ENCODE measurements around the gene PAX8. TPM values are rescaled to one million over a fixed set of nuclear protein-coding genes. Genes with fewer than 3 reads are reported as not detected.

PAX8 gene
- total RNA-seq, 1 donor: 0.31 TPM

DNA sequence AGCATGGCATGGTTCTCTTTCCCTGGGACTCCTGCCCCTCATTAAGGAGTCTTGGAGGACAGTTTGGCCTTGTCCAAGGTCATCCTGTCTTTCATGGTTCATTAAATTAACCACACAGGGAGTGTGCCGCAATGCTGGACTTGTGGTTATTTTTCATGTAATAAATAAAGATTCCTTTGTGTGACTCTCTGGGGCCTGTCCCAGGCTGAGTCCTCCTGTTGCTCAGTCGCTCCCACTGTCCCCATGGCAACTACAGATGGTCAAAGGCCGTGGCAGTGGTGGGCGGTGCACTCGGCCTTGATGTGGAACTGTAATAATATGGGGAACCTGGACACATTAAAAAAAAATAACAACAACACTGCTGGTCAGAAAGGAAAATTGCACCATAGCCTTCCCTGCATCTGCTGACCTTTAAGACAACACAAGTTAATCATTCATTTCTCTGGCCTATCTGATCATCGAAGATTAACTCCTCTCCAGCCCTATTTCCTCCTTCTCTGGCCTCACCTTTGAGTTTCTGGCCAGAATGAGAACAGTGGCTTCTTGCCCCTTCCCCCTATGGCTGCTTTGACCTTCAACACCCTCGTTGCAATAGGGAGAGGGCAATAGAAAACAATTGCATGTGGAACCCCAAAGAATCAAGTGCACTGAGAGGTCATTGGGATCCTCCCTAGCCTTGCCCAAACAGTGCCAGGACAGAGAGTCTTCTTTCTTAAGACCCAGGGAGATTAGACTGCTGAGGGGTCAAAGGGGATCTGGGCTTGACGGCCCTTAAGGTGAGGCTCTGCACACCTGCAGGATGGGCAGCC lies 60.2 kb downstream of the PAX8 start:
- Histone ChIP-seq H3K4me1 (ENCODE audit: insufficient read depth, low read length) (peaks cover 31% of the 10 kb centered on the region), H3K4me3 (ENCODE audit: low read length) (no peak overlapping the region), H3K9me3 (ENCODE audit: low read depth, low read length) (no peaks in the 10 kb centered on the region), H3K27me3 (ENCODE audit: insufficient read depth, low read length) (no peaks in the 10 kb centered on the region)

DNA sequence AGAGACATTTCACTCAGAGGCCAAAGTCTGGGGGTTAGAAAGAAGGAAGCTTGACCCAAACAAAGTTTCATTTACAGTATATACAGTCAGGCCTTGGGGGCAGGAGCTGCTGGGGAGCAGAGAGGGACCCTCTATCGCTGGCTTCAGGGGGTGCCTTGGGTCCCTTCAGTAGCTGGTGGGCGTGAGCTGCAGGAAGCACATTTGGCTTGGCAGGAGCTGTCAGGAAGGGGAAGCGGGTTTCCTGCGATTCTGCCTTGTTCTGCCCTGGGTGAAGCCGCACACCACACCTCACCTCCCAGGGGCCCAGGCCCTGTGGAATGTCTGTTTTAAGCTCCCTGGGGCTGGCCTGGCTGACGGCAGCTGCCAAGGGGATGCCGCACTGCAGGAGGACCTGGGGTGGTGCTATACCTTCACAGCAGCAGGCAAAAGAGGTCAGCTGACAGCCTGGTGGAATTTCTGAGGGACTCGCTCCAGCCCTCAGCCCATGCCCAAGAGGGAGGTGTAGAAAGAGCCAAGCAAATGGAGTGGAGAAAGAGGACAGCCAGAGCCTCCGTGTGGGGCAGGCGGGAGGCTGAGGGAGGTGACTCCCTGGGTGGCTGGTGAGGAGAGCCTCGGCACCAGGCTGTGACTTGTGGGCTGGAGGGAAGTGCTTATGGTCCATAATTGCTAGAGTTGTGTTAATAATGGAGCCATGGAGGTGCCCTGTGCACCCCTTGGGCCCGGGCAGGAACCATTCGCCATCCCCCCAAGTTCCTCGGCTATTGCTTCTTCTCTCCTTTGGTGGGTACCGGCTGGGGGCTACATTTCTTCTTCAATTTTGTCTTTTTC lies 61.1 kb downstream of the PAX8 start:
- Histone ChIP-seq H3K4me1 (ENCODE audit: insufficient read depth, low read length) (peaks cover 31% of the 10 kb centered on the region), H3K9me3 (ENCODE audit: low read depth, low read length) (no peaks in the 10 kb centered on the region), H3K4me3 (ENCODE audit: low read length) (no peak overlapping the region), H3K27me3 (ENCODE audit: insufficient read depth, low read length) (no peaks in the 10 kb centered on the region)

DNA sequence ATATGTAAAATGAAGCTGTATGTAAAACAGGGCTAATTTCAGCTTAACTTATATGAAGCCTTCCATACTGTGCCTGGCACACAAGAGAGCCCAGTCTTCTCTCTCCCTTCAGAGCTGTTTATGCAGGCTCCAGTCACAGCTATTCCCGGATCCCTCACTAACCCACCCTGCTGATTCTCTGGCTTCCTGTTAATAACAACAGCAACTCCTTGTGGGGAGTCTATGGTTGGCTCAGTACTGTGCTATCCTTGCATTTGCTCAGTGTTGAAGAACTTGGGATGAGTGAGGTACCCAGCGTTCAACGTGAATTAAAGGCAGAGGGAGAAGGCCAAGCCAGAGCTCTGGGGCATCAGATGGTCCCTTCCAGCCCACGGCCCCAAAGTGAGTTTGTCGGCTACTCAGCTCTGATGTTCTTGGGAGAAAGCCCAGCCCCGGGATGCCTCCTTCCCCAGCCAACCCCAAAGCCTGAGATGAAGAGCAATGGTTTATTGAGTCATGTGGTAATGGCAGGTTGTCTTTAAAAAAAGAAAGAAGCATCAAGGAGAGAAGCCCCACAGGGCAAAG lies 61.7 kb downstream of the PAX8 start:
- H3K27me3 ChIP-seq (ENCODE audit: insufficient read depth, low read length): no peaks in the 10 kb centered on the region
- peaks cover 33% of the 10 kb centered on the region for H3K4me1 ChIP-seq (ENCODE audit: insufficient read depth, low read length)
- H3K4me3 ChIP-seq (ENCODE audit: low read length): no peak overlapping the region
- no peaks in the 10 kb centered on the region for H3K9me3 ChIP-seq (ENCODE audit: low read depth, low read length)

DNA sequence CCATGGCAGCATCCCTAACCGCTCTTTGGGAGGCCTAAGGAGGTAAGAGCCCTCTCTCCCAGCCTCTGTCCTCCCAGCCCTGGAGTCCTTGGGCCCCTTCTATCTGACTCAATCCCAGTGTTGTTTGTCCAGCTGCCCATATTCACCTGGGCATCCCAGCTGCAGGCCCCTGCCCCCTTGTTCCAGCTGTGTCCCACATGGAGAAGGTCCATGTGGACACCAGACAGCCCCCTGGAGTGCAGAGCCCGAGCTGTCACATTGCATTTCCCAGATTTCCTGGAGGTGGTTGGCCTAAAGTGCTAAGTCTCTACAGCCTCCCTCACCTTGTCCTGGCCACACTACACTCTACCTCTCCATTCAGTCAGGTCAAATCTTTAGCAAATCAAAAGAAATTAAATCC lies 62.4 kb downstream of the PAX8 start:
- Histone ChIP-seq H3K27me3 (ENCODE audit: insufficient read depth, low read length) (no peaks in the 10 kb centered on the region), H3K4me3 (ENCODE audit: low read length) (no peak overlapping the region), H3K9me3 (ENCODE audit: low read depth, low read length) (no peaks in the 10 kb centered on the region), H3K4me1 (ENCODE audit: insufficient read depth, low read length) (peaks cover 40% of the 10 kb centered on the region)

DNA sequence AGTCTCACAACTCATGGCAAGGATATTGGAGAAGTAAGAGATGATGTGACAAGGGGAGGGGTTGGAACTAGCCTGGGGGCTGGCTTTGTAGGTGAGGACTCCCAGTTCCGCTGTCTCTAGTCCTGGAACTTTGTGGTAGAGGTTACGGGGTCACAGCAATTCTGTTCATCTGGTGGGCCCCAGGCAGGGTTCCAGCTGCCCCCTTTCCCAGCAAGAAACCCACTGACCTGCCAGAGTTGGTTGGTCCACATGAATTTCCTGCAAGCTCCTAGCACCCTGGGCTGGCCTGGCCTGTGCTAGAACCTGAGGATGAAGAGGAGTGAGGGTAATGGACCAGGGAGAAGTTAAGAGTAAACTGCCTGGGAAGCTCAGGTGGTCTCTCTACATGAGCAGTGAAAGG lies 63.7 kb downstream of the PAX8 start:
- Histone ChIP-seq H3K4me1 (ENCODE audit: insufficient read depth, low read length) (peaks cover 39% of the 10 kb centered on the region), H3K27me3 (ENCODE audit: insufficient read depth, low read length) (no peaks in the 10 kb centered on the region), H3K4me3 (ENCODE audit: low read length) (no peak overlapping the region), H3K9me3 (ENCODE audit: low read depth, low read length) (no peaks in the 10 kb centered on the region)

DNA sequence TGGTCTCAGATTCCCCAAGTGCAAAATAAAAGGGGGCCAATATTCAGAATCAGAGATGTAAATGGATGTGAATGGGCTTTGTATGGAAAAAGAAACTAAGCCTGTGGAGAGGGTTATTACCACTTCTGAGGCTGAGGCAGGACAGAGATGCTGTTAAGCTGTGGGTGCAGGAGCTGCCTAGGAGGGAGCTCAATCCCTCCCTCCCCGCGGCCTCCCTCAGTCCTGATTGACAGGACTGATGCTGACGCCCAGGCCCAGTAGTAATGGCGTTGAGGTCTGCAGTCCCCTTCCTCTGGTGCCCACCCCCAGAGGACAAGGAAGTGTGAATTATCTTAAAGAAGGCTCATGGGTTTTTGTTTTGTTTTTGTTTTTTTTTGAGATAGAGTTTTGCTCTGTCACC lies 64.6 kb downstream of the PAX8 start:
- H3K27me3 ChIP-seq (ENCODE audit: insufficient read depth, low read length): no peaks in the 10 kb centered on the region
- H3K4me1 ChIP-seq (ENCODE audit: insufficient read depth, low read length): peaks cover 32% of the 10 kb centered on the region
- no peaks in the 10 kb centered on the region for H3K9me3 ChIP-seq (ENCODE audit: low read depth, low read length)
- no peak overlapping the region for H3K4me3 ChIP-seq (ENCODE audit: low read length)

DNA sequence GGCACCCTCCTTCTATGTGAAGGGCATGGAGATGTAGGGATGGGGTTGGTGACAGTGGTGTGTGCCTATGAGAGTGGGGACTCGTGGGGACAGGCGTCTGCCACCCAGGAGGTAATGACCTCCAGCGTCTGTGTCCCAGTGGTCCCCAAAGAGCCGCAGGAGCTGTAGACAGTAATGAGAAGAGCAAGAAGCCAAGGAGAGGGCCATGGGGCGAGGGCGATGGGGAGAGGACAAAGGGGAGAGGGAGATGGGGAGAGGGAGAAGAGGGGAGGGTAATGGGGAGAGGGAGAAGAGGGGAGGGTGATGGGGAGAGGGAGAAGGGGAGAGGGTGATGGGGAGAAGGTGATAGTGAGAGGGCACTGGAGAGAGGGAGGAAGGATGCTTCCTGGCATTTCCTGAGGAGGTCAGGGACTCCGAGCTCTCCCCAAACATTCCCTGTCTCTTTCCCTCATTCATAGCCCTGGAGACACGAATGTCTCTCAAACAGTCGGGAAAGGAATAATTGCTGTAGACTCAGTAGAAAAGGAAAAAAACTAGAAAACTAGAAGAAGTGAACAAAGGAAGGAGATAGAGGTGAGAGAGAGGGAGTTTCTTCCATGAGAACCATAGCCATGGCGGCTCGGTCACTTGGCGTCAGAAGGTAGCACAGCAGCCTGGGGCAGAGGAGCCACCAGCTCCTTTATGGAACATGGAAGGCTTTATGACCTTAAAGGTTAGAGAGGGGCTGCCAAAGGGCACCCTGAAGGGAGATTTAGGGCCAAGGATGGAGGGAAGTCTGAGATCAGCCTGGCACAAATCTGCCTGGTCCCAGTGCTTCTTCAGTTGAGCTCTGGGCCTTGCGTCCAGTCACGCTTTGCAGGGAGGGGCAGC lies 65.4 kb downstream of the PAX8 start:
- Histone ChIP-seq H3K9me3 (ENCODE audit: low read depth, low read length) (no peaks in the 10 kb centered on the region), H3K4me1 (ENCODE audit: insufficient read depth, low read length) (peaks cover 24% of the 10 kb centered on the region), H3K27me3 (ENCODE audit: insufficient read depth, low read length) (no peaks in the 10 kb centered on the region), H3K4me3 (ENCODE audit: low read length) (no peak overlapping the region)

DNA sequence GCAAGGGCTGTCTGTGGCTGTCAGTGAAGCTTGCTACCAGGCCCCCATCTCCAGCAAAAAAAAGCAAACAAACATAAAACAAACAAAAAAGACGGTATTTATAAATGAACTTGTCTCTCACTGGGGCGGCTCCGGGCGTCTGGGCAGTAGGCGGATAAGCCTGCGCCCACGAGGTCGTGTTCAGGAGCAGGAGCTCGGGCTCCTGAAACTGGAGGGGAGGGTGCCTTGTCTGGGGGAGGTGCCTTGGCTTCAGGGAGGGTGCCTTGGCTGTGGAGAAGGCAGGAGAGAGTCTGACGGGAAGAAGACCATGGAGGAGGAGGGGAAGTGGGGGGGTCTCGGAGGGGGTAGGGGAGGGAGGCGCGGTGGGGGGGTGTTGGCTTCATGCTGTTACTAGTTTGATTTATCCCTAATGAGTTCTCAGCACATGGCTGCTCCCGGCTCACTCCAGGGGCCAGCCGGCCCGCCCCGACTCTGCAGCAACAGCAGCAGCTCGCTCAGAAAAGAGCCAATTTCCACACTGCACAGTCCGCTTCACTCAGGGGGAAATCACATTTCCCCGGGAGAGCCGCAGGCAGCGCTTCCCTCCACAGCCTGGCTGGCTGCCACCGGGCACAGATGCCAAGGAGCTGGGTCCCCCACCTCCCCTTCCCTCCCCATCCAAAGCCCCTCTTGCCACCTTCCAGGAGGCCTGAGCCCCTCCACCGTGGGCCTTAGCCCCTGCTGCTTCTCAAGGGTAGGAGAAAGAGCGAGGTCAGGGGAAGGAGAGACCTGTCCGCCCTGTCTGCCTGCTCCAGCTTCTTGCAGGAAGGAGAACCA lies 66.3 kb downstream of the PAX8 start:
- no peaks in the 10 kb centered on the region for H3K9me3 ChIP-seq (ENCODE audit: low read depth, low read length)
- H3K4me3 ChIP-seq (ENCODE audit: low read length): no peak overlapping the region
- no peaks in the 10 kb centered on the region for H3K27me3 ChIP-seq (ENCODE audit: insufficient read depth, low read length)
- peaks cover 15% of the 10 kb centered on the region for H3K4me1 ChIP-seq (ENCODE audit: insufficient read depth, low read length)

DNA sequence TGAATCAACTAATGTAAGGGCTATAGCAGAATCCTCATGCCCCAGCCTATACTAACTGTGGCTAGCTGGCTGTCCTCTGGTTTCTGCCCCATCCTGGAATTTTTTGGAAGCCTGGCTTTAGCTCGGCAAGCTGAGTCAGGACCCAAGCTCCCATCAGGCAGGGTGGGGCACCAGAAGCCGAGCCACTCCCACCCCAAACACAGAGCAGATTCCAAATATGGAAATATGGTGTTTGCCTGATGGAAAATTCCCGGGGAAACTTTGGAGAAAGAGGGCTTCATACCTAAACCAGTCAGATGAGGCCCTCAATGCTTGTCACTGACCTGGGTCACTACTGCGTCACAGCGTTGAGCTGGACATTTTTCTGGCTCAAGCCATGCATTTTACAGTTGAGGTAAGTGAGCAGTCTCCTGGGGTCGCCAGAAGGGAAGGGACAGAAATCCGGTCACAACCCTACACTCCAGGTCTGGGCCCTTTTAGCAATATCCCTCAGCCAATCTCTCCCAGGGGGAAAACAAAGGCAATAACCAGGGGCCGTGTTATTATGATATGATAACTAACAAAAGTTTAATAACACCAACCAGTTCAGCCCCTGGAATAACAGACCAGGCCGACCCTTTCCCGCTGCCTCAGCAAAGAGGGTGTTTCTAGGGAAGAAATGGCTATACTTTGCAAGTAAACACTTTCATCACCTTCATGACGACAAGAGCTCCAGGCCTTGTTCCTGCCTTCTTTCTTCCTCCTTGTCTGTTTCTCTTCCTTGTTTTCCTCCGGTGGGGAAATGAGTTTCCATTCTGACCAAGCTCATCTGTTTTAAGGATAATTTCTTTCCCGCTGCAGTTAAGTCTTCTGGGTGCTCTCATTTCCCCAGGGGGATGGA lies 67.3 kb downstream of the PAX8 start:
- Histone ChIP-seq H3K4me3 (ENCODE audit: low read length) (no peak overlapping the region), H3K4me1 (ENCODE audit: insufficient read depth, low read length) (peaks cover 11% of the 10 kb centered on the region), H3K27me3 (ENCODE audit: insufficient read depth, low read length) (no peaks in the 10 kb centered on the region)

DNA sequence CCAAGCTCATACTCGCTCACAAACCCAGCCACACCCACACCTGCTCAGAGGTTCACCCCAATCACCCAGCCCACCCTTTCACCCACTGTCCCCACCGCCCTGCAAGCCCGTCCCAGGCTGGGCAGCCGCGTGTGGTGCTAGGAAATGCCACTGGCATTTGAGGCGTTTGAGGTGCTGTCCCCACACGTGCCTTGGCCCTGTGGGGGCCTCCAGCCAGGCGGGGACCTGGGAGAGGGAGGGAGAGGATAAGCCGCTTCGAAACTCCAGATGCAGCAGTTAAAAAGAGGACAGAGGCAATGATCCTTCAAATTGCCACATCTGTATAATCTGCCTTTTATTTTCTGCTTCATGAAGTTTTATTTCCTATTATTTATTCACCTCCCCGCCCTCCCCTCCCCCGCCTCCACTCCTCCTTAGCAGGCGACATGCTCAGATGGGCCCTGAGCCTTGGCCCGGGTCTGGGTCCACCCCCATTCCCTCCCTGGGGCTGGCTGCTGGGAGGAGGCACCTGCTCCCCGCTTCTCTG lies 69.0 kb downstream of the PAX8 start:
- Histone ChIP-seq H3K4me1 (ENCODE audit: insufficient read depth, low read length) (peaks cover 12% of the 10 kb centered on the region), H3K9me3 (ENCODE audit: low read depth, low read length) (no peaks in the 10 kb centered on the region)

More for the DNA sequence above, 67.3 kb downstream of the PAX8 start:
- no peaks in the 10 kb centered on the region for H3K9me3 ChIP-seq (ENCODE audit: low read depth, low read length)

DNA sequence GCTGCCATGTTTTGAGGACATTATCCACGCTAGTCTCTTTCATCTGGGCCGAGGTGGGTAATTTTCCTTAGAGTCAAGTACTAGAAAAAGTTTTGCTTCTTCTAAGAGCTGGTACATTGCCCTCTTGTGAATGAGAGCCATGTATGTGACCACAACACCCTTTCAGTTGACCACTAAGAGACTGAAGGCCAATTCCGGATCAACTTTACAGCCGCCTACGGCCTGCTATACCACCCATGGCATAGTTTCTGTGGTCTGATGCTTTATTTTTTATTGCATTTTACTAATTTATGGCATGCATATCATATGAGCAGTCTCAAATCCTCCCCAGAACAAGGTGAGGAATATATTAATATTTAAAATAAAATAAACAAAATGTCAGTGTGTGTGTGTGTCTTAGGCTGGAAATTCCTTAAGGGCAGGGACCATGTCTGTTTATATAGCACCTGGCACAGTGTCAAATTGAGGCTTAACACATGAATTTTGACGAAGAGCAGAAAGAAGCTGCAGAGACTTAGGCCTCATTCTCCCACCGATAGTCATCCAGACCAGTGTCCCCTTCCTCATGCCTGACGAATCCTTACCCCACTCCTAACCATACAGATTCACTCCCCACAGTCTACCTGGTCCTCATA lies 69.6 kb downstream of the PAX8 start:
- Histone ChIP-seq H3K4me3 (ENCODE audit: low read length) (no peak overlapping the region), H3K9me3 (ENCODE audit: low read depth, low read length) (no peaks in the 10 kb centered on the region), H3K27me3 (ENCODE audit: insufficient read depth, low read length) (no peaks in the 10 kb centered on the region), H3K4me1 (ENCODE audit: insufficient read depth, low read length) (peaks cover 18% of the 10 kb centered on the region)

More for the DNA sequence above, 69.0 kb downstream of the PAX8 start:
- no peaks in the 10 kb centered on the region for H3K27me3 ChIP-seq (ENCODE audit: insufficient read depth, low read length)
- no peak overlapping the region for H3K4me3 ChIP-seq (ENCODE audit: low read length)

DNA sequence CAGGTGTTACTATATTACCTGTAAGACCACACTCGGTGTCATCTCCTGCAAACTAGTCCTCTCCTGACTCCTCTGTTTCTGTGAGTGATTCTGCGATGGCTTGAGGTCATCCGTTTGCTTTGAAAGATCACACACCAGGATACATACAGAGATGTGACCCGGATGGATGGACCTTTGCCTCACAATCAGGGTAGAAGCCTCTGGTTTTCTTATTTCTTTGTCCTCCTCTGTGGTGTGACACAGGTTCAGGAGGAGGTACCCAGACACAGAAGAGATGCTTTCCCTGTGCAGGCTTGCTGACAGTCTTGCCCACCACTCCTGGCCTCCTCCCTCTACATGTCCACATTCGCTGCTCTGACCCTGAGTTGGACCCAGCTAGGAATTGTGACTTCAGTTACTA lies 70.3 kb downstream of the PAX8 start:
- peaks cover 22% of the 10 kb centered on the region for H3K4me1 ChIP-seq (ENCODE audit: insufficient read depth, low read length)
- H3K4me3 ChIP-seq (ENCODE audit: low read length): no peak overlapping the region
- no peaks in the 10 kb centered on the region for H3K27me3 ChIP-seq (ENCODE audit: insufficient read depth, low read length)
- H3K9me3 ChIP-seq (ENCODE audit: low read depth, low read length): no peaks in the 10 kb centered on the region

DNA sequence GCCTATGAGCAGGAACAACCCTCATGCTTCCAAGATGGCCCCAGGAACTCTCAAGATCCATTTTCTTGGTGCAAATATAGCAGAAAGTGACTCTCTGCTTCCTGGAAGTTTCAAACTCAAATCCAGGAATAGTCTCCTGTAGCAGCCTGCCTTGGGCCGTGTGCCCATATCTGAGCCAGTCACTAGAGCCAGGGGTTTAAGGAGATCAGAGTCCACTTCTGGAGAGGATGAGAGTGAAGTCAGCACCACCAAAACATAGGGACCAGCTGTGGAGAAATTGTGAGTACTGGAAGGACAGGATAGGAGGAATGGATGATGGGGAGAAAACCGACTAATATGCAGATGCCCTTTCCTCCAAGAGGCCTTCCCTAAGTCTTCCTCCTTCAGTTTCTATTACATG lies 71.7 kb downstream of the PAX8 start:
- Histone ChIP-seq H3K9me3 (ENCODE audit: low read depth, low read length) (no peaks in the 10 kb centered on the region), H3K27me3 (ENCODE audit: insufficient read depth, low read length) (no peaks in the 10 kb centered on the region), H3K4me3 (ENCODE audit: low read length) (no peak overlapping the region), H3K4me1 (ENCODE audit: insufficient read depth, low read length) (peaks cover 21% of the 10 kb centered on the region)
